ENCODE data around the gene HERC4. TPM values are rescaled to one million over a fixed set of nuclear protein-coding genes. Genes with fewer than 3 reads are reported as not detected.
A peak's percentile ranks its signal among the peaks of the same experiment; 100 is the strongest.

Gene HERC4
- total RNA-seq, 1 experiment from 2014 or later: 39.4 TPM

DNA sequence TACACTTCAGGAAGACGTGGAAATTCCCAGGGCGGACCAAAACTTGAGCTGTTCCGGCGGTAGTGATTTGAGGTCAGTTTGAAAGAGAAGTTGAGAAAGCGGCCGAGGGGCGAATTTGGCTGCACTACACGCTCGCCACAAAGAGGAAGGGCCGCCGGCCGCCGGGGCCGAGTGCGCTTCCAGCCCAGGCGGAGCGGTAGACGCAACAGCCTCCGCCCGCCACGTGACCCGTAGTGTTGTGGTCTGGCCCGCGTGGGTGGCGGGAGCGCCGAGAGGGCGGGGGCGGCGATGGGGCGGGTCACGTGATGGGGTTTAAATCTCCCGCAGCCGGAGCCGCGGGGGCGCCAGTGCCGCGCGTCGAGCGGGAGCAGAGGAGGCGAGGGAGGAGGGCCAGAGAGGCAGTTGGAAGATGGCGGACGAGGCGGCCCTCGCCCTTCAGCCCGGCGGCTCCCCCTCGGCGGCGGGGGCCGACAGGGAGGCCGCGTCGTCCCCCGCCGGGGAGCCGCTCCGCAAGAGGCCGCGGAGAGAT is 190.7 kb downstream of the HERC4 start, which contains the start of gene SIRT1 (continued):
- TF ChIP-seq TCF7 (CRISPR knock-in tag; IDR thresholded peaks at IDR 0.05; ENCODE audit: low read depth) (no peak), CREB1 (CRISPR knock-in tag; IDR thresholded peaks at IDR 0.05) (no peak), FOXJ3 (CRISPR knock-in tag; IDR thresholded peaks at IDR 0.05; ENCODE audit: borderline replicate concordance) (no peak), CREM (CRISPR knock-in tag; IDR thresholded peaks at IDR 0.05) (0 out of 2 replicates have a peak, but pooled peaks have one; percentile 45), SP1 (CRISPR knock-in tag; conservative IDR thresholded peaks at IDR 0.05) (peak; percentile 86), RORB (CRISPR knock-in tag; IDR thresholded peaks at IDR 0.05) (no peak), NR3C1 (CRISPR knock-in tag; conservative IDR thresholded peaks at IDR 0.05; ENCODE audit: low read depth) (no peak), CBFB (CRISPR knock-in tag; IDR thresholded peaks at IDR 0.05; ENCODE audit: low read depth) (peak; percentile 47; the same call in 1 of the 2 replicates), NR1H2 (CRISPR knock-in tag; IDR thresholded peaks at IDR 0.05) (no peak), IRF2 (CRISPR knock-in tag; IDR thresholded peaks at IDR 0.05; ENCODE audit: borderline replicate concordance, low read depth) (no peak), GABPB1 (CRISPR knock-in tag; IDR thresholded peaks at IDR 0.05) (peak; percentile 90), JUN (CRISPR knock-in tag; IDR thresholded peaks at IDR 0.05) (0 out of 2 replicates have a peak, but pooled peaks have one; percentile 48), ZNF232 (CRISPR knock-in tag; IDR thresholded peaks at IDR 0.05) (0 out of 2 replicates have a peak, but pooled peaks have one; percentile 52), STAT6 (CRISPR knock-in tag; conservative IDR thresholded peaks at IDR 0.05; ENCODE audit: low read depth) (no peak), USF1 (CRISPR knock-in tag; IDR thresholded peaks at IDR 0.05) (peak; percentile 99), AFF4 (CRISPR knock-in tag; IDR thresholded peaks at IDR 0.05; ENCODE audit: borderline replicate concordance) (no peak), ZBTB21 (CRISPR knock-in tag; IDR thresholded peaks at IDR 0.05; ENCODE audit: borderline replicate concordance) (peak; percentile 89), SMAD4 (CRISPR knock-in tag; IDR thresholded peaks at IDR 0.05) (no peak), PREB (CRISPR knock-in tag; IDR thresholded peaks at IDR 0.05; ENCODE audit: borderline replicate concordance) (no peak), ATF1 (CRISPR knock-in tag; IDR thresholded peaks at IDR 0.05) (0 out of 2 replicates have a peak, but pooled peaks have one; percentile 29)
- TF ChIP-seq, protein P1, sequence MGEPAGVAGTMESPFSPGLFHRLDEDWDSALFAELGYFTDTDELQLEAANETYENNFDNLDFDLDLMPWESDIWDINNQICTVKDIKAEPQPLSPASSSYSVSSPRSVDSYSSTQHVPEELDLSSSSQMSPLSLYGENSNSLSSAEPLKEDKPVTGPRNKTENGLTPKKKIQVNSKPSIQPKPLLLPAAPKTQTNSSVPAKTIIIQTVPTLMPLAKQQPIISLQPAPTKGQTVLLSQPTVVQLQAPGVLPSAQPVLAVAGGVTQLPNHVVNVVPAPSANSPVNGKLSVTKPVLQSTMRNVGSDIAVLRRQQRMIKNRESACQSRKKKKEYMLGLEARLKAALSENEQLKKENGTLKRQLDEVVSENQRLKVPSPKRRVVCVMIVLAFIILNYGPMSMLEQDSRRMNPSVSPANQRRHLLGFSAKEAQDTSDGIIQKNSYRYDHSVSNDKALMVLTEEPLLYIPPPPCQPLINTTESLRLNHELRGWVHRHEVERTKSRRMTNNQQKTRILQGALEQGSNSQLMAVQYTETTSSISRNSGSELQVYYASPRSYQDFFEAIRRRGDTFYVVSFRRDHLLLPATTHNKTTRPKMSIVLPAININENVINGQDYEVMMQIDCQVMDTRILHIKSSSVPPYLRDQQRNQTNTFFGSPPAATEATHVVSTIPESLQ (CRISPR knock-in tag; IDR thresholded peaks at IDR 0.05): no peak
- TF ChIP-seq, protein P2, sequence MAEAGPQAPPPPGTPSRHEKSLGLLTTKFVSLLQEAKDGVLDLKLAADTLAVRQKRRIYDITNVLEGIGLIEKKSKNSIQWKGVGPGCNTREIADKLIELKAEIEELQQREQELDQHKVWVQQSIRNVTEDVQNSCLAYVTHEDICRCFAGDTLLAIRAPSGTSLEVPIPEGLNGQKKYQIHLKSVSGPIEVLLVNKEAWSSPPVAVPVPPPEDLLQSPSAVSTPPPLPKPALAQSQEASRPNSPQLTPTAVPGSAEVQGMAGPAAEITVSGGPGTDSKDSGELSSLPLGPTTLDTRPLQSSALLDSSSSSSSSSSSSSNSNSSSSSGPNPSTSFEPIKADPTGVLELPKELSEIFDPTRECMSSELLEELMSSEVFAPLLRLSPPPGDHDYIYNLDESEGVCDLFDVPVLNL (CRISPR knock-in tag; IDR thresholded peaks at IDR 0.05; ENCODE audit: borderline replicate concordance, low read depth): no peak
- TF ChIP-seq, protein P3, sequence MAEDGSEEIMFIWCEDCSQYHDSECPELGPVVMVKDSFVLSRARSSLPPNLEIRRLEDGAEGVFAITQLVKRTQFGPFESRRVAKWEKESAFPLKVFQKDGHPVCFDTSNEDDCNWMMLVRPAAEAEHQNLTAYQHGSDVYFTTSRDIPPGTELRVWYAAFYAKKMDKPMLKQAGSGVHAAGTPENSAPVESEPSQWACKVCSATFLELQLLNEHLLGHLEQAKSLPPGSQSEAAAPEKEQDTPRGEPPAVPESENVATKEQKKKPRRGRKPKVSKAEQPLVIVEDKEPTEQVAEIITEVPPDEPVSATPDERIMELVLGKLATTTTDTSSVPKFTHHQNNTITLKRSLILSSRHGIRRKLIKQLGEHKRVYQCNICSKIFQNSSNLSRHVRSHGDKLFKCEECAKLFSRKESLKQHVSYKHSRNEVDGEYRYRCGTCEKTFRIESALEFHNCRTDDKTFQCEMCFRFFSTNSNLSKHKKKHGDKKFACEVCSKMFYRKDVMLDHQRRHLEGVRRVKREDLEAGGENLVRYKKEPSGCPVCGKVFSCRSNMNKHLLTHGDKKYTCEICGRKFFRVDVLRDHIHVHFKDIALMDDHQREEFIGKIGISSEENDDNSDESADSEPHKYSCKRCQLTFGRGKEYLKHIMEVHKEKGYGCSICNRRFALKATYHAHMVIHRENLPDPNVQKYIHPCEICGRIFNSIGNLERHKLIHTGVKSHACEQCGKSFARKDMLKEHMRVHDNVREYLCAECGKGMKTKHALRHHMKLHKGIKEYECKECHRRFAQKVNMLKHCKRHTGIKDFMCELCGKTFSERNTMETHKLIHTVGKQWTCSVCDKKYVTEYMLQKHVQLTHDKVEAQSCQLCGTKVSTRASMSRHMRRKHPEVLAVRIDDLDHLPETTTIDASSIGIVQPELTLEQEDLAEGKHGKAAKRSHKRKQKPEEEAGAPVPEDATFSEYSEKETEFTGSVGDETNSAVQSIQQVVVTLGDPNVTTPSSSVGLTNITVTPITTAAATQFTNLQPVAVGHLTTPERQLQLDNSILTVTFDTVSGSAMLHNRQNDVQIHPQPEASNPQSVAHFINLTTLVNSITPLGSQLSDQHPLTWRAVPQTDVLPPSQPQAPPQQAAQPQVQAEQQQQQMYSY (CRISPR knock-in tag; IDR thresholded peaks at IDR 0.05): no peak
- TF ChIP-seq, protein P4, sequence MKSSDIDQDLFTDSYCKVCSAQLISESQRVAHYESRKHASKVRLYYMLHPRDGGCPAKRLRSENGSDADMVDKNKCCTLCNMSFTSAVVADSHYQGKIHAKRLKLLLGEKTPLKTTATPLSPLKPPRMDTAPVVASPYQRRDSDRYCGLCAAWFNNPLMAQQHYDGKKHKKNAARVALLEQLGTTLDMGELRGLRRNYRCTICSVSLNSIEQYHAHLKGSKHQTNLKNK (CRISPR knock-in tag; IDR thresholded peaks at IDR 0.05): no peak

Data from WTC11 (cell line).